CD4-positive, alpha-beta memory T cell (primary cell): Measurements from ENCODE around the gene OR1F1. TPM values are rescaled to one million over a fixed set of nuclear protein-coding genes. Genes with fewer than 3 reads are reported as not detected.
A peak's percentile ranks its signal among the peaks of the same experiment; 100 is the strongest.

Experiments used
- CTCF ChIA-PET: fragments of 350-600 bp; sonication (Branson Sonifier 250); formaldehyde crosslinking; loops from one replicate; lab custom pipeline; 2021; ENCODE audit warnings: inconsistent platforms; ENCODE audit not compliant: partially characterized antibody; lab: Charles Lee
- POLR2A ChIA-PET: fragments of 350-600 bp; sonication (Branson Sonifier 250); formaldehyde crosslinking; loops from one replicate; lab custom pipeline; 2021; ENCODE audit not compliant: partially characterized antibody; lab: Charles Lee
- DNase-seq, 5 donors: peaks; one replicate each; pipeline versions ENCODE4 v3.0.0 to v3.0.0-alpha.2; 2020 to 2022; ENCODE audit warnings: mixed read lengths in 1 of 5
- H3K27ac ChIP-seq: one replicate; pipeline ENCODE4 v1.7.0; 2013; ENCODE audit warnings: low read depth, low read length
- H3K27me3 ChIP-seq: 2 replicates; pipeline ENCODE4 v1.7.0; 2013; ENCODE audit warnings: mild to moderate bottlenecking, low read length, moderate library complexity; ENCODE audit not compliant: insufficient read depth
- H3K36me3 ChIP-seq: 2 replicates; pipeline ENCODE4 v1.7.0; 2013; ENCODE audit warnings: mild to moderate bottlenecking, low read length, moderate library complexity; ENCODE audit not compliant: insufficient read depth
- H3K4me1 ChIP-seq: 2 replicates; pipeline ENCODE4 v1.7.0; 2013; ENCODE audit warnings: mild to moderate bottlenecking, low read length, moderate library complexity; ENCODE audit not compliant: insufficient read depth
- H3K4me3 ChIP-seq, 2 donors: one replicate each; pipeline ENCODE4 v1.7.0; 2013; ENCODE audit warnings: low read length in 2 of 2, mild to moderate bottlenecking in 1 of 2
- H3K9me3 ChIP-seq, 2 donors: one replicate each; pipeline ENCODE4 v1.7.0; 2013; ENCODE audit warnings: low read length in 2 of 2, control low read depth in 1 of 2; ENCODE audit not compliant: control insufficient read depth in 1 of 2
- H3K27ac Mint-ChIP-seq, 7 donors: one replicate each; pipeline ENCODE4 v1.8.0; 2020 to 2021; ENCODE audit warnings: mixed read lengths in 7 of 7, mild to moderate bottlenecking in 6 of 7, inconsistent platforms in 3 of 7, moderate library complexity in 3 of 7
- H3K27me3 Mint-ChIP-seq, 2 donors: one replicate each; pipeline ENCODE4 v1.8.0; 2020 to 2021; ENCODE audit warnings: mixed read lengths in 2 of 2
- H3K36me3 Mint-ChIP-seq, 2 donors: one replicate each; pipeline ENCODE4 v1.8.0; 2020 to 2021; ENCODE audit warnings: mixed read lengths in 2 of 2, inconsistent platforms in 1 of 2, mild to moderate bottlenecking in 1 of 2
- H3K4me1 Mint-ChIP-seq, 4 donors: one replicate each; pipeline ENCODE4 v1.8.0; 2020 to 2021; ENCODE audit warnings: mixed read lengths in 4 of 4, mild to moderate bottlenecking in 1 of 4
- H3K4me3 Mint-ChIP-seq, 8 donors: one replicate each; pipeline ENCODE4 v1.8.0; 2020 to 2021; ENCODE audit warnings: mixed read lengths in 8 of 8, mild to moderate bottlenecking in 7 of 8, moderate library complexity in 6 of 8, inconsistent platforms in 3 of 8
- H3K9me3 Mint-ChIP-seq, 8 donors: one replicate each; pipeline ENCODE4 v1.8.0; 2020 to 2021; ENCODE audit warnings: mixed read lengths in 8 of 8, mild to moderate bottlenecking in 5 of 8, inconsistent platforms in 3 of 8, moderate library complexity in 1 of 8
- intact Hi-C: fragments of 100-400 bp; cut with micrococcal nuclease; formaldehyde crosslinking; loops from one replicate; pipeline ENCODE4 v1.15.1; 2023
- polyA plus RNA-seq, 2 donors: library from polyadenylated mRNA; unstranded; fragments of 300-500 nt; fragmentation: Illumina TruSeq; gene quantifications; one replicate each; pipeline ENCODE4 v1.2.3, GENCODE V29; 2021
- total RNA-seq, 2 experiments: library from RNA; stranded (reverse); gene quantifications; one replicate each; pipeline ENCODE4 v1.2.3, GENCODE V29; 2021

The OR1F1 gene
- total and polyA plus RNA-seq, 4 experiments from 2014 or later = 0.49 to 0.97 TPM; not detected in 2

GRCh38 chr16:3212006-3212405 is 24.0 kb downstream of the OR1F1 start:
- no peaks in the 10 kb centered on the region for H3K36me3 ChIP-seq
- peaks cover 0 to 2% of the 10 kb centered on the region in 2 donors for H3K27me3 Mint-ChIP-seq
- DNase-seq = no peak
- H3K4me1 ChIP-seq = peaks cover 29% of the 10 kb centered on the region
- intact Hi-C loops = no loop called here
- H3K9me3 Mint-ChIP-seq = peaks cover 0 to 32% (median 13%) of the 10 kb centered on the region in 8 donors
- peaks cover 27 to 39% (median 33%) of the 10 kb centered on the region in 4 donors for H3K4me1 Mint-ChIP-seq
- no peak overlapping the region for H3K27ac ChIP-seq
- no peaks in the 10 kb centered on the region for H3K27me3 ChIP-seq
- H3K27ac Mint-ChIP-seq = peak overlapping the region in 4 of 7 donors; percentile 66 to 85 (median 70)
- CTCF ChIA-PET = no interaction called here
- H3K36me3 Mint-ChIP-seq = peaks cover 7 to 11% of the 10 kb centered on the region in 2 donors
- peak overlapping the region in 1 of 8 donors; percentile 37 for H3K4me3 Mint-ChIP-seq
- POLR2A ChIA-PET = interaction anchor here (1.0 to 1.2 kb wide), 2 partner anchors 13 to 51 kb away, joined by 3 read pairs; no protein-coding TSS in a partner anchor
- no peak overlapping the region for H3K4me3 ChIP-seq
- no peaks in the 10 kb centered on the region for H3K9me3 ChIP-seq

DNA sequence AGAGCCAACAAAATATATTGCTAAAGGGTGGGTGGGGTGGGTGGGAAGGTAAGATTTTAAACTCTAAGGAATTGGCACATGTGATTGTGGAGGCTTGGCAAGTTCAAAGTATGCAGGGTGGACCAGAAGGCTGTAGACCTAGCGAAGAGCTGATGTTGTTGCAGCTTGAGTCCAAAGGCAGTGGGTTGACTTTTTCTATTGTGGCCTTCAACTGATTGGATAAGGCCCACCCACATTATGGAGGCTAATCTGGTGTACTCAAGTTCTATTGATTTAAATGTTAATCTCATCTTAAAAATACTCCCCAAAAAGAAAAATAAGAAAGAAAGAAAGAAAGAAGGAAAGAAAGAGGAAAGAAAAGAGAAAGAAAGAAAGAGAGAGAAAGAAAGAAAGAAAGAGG is 24.6 kb downstream of the OR1F1 start:
- H3K4me1 Mint-ChIP-seq = peaks cover 28 to 40% (median 33%) of the 10 kb centered on the region in 4 donors
- peaks cover 0 to 2% of the 10 kb centered on the region in 2 donors for H3K27me3 Mint-ChIP-seq
- peak overlapping the region in 2 of 8 donors; percentile 17 to 29 for H3K4me3 Mint-ChIP-seq

DNA sequence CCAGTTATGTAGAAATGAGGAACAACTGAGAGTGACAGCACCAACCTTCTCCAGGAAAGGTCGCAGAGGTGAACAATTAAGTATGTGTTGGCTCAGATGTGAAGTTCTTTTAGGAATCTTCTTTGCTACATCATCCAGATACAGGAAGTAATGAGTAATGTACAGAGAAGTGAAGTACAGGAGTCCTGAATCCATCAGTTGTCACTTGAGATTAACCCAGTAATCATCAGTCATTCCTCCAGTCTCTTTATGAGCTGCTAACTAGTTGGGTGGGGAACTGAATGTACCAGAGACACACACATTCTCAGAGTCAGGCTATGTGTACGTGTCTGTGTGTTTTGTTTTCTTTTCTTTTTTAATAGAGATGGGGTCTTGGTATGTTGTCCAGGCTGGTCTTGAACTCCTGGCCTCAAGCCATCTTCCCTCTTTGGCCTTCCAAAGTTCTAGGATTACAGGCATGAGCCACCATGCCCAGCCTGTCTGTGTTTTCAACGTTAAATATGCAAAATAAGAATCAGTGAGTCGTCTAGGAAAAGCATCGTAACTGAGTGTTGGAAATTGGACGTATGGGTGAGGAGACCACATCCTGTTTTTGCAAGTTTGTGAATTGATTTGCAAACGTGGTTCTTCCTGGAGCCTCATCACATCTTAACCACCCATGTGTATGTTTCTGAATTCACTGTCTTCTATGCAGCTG is 27.0 kb downstream of the OR1F1 start:
- POLR2A ChIA-PET = interaction anchor here (0.6 to 3.1 kb wide), 26 partner anchors 8 to 437 kb away, joined by 3 to 46 read pairs (median 4); partner anchors contain the start of genes TIGD7, ZNF200, ZNF213 and ZNF263
- H3K9me3 Mint-ChIP-seq = peaks cover 0 to 44% (median 20%) of the 10 kb centered on the region in 8 donors
- no peaks in the 10 kb centered on the region for H3K9me3 ChIP-seq
- H3K4me1 ChIP-seq = peaks cover 34% of the 10 kb centered on the region
- DNase-seq = peak; percentile 75 to 86 (median 83)
- peaks cover 30 to 41% (median 35%) of the 10 kb centered on the region in 4 donors for H3K4me1 Mint-ChIP-seq
- H3K27me3 ChIP-seq = no peaks in the 10 kb centered on the region
- H3K27me3 Mint-ChIP-seq = no peaks in the 10 kb centered on the region
- intact Hi-C loops = loop anchor here (1.0 to 2.0 kb wide), 4 partner anchors 20 to 68 kb away; partner anchors contain the start of genes ZNF200 and ZNF263
- H3K27ac Mint-ChIP-seq = peak overlapping the region; percentile 95 to 100 (median 97)
- CTCF ChIA-PET = interaction anchor here (1.3 to 1.8 kb wide), 2 partner anchors 47 to 52 kb away, joined by 3 to 9 read pairs; no protein-coding TSS in a partner anchor
- H3K27ac ChIP-seq = peak overlapping the region; percentile 50
- H3K36me3 ChIP-seq = no peaks in the 10 kb centered on the region
- H3K4me3 Mint-ChIP-seq = peak overlapping the region; percentile 56 to 84 (median 81)
- H3K4me3 ChIP-seq = peak overlapping the region in 1 of 2 donors; percentile 37
- H3K36me3 Mint-ChIP-seq = peaks cover 10 to 13% of the 10 kb centered on the region in 2 donors

More for the DNA sequence above, 24.6 kb downstream of the OR1F1 start:
- no peaks in the 10 kb centered on the region for H3K36me3 ChIP-seq
- Mint-ChIP-seq H3K27ac (peak overlapping the region in 5 of 7 donors; percentile 52 to 91 (median 73)), H3K36me3 (peaks cover 7 to 11% of the 10 kb centered on the region in 2 donors), H3K9me3 (peaks cover 0 to 31% (median 14%) of the 10 kb centered on the region in 8 donors)
- H3K27me3 ChIP-seq = no peaks in the 10 kb centered on the region
- peaks cover 29% of the 10 kb centered on the region for H3K4me1 ChIP-seq
- H3K4me3 ChIP-seq = no peak overlapping the region
- intact Hi-C loops = no loop called here
- H3K9me3 ChIP-seq = no peaks in the 10 kb centered on the region
- no peak overlapping the region for H3K27ac ChIP-seq
- DNase-seq = no peak
- CTCF ChIA-PET = no interaction called here
- POLR2A ChIA-PET = interaction anchor here (1.0 to 1.2 kb wide), 2 partner anchors 13 to 50 kb away, joined by 3 read pairs; no protein-coding TSS in a partner anchor

GRCh38 chr16:3215601-3216262 is 27.7 kb downstream of the OR1F1 start:
- Histone ChIP-seq H3K27me3 (no peaks in the 10 kb centered on the region), H3K27ac (peak overlapping the region; percentile 50), H3K4me3 (peak overlapping the region in 1 of 2 donors; percentile 37), H3K9me3 (no peaks in the 10 kb centered on the region), H3K4me1 (peaks cover 34% of the 10 kb centered on the region), H3K36me3 (no peaks in the 10 kb centered on the region)
- Mint-ChIP-seq H3K27me3 (no peaks in the 10 kb centered on the region), H3K36me3 (peaks cover 10 to 13% of the 10 kb centered on the region in 2 donors), H3K27ac (peak overlapping the region; percentile 95 to 100 (median 97)), H3K9me3 (peaks cover 0 to 50% (median 23%) of the 10 kb centered on the region in 8 donors), H3K4me3 (peak overlapping the region; percentile 56 to 84 (median 81)), H3K4me1 (peaks cover 30 to 41% (median 35%) of the 10 kb centered on the region in 4 donors)
- ChIA-PET POLR2A (interaction anchor here (0.6 to 3.1 kb wide), 27 partner anchors 8 to 437 kb away, joined by 3 to 46 read pairs (median 5); partner anchors contain the start of genes TIGD7, ZNF200, ZNF213 and ZNF263), CTCF (interaction anchor here (1.2 to 1.8 kb wide), 3 partner anchors 21 to 51 kb away, joined by 3 to 9 read pairs (median 3); no protein-coding TSS in a partner anchor)
- peak in 3 of 5 donors; percentile 9 to 43 (median 19) for DNase-seq
- intact Hi-C loops = loop anchor here (1.0 to 2.0 kb wide), 4 partner anchors 20 to 68 kb away; partner anchors contain the start of genes ZNF200 and ZNF263

- H3K9me3 Mint-ChIP-seq = peaks cover 0 to 56% (median 27%) of the 10 kb centered on the region in 8 donors
- intact Hi-C loops = no loop called here
Observed at GRCh38 chr16:3216263-3216640, 28.2 kb downstream of the OR1F1 start.

DNA sequence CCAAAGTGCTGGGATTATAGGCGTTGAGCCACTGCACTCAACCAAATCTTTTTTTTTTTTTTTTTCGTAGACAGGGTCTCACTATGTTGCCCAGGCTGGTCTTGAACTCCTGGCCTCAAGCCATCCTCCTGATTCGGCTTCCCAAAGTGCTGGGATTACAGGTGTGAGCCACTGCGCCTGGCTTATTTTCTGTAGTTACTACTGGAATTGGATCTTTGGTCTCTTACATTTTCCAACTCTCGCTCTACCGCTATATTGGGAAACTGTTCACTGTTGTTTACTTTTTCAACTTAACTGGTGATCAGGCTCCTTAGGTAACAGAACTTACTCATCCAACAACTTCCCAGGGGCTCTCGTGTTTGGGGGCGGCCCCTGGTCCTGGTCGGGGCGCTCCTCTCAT is 32.8 kb downstream of the OR1F1 start:
- Mint-ChIP-seq H3K9me3 (peaks cover 2 to 83% (median 63%) of the 10 kb centered on the region in 8 donors), H3K4me3 (no peak overlapping the region), H3K27me3 (no peaks in the 10 kb centered on the region), H3K36me3 (peaks cover 40 to 44% of the 10 kb centered on the region in 2 donors), H3K4me1 (peaks cover 12 to 17% (median 13%) of the 10 kb centered on the region in 4 donors), H3K27ac (no peak overlapping the region)
- no peak overlapping the region for H3K27ac ChIP-seq
- ChIA-PET POLR2A (no interaction called here), CTCF (no interaction called here)
- no peak for DNase-seq
- peaks cover 13% of the 10 kb centered on the region for H3K36me3 ChIP-seq
- H3K4me3 ChIP-seq = peak overlapping the region in 1 of 2 donors; percentile 20
- intact Hi-C loops = no loop called here
- peaks cover 15 to 42% of the 10 kb centered on the region in 2 donors for H3K9me3 ChIP-seq
- H3K4me1 ChIP-seq = peaks cover 16% of the 10 kb centered on the region
- H3K27me3 ChIP-seq = no peaks in the 10 kb centered on the region

More at GRCh38 chr16:3216263-3216640, 28.2 kb downstream of the OR1F1 start:
- Histone ChIP-seq H3K9me3 (peaks cover 0 to under 1% of the 10 kb centered on the region in 2 donors), H3K27me3 (no peaks in the 10 kb centered on the region), H3K4me3 (peak overlapping the region in 1 of 2 donors; percentile 37), H3K36me3 (no peaks in the 10 kb centered on the region), H3K27ac (peak overlapping the region; percentile 50), H3K4me1 (peaks cover 34% of the 10 kb centered on the region)
- peak overlapping the region in 7 of 8 donors; percentile 67 to 84 (median 82) for H3K4me3 Mint-ChIP-seq
- no peaks in the 10 kb centered on the region for H3K27me3 Mint-ChIP-seq
- H3K36me3 Mint-ChIP-seq = peaks cover 10 to 13% of the 10 kb centered on the region in 2 donors
- peak overlapping the region; percentile 95 to 100 (median 97) for H3K27ac Mint-ChIP-seq
- CTCF ChIA-PET = interaction anchor here (0.7 to 1.8 kb wide), 3 partner anchors 20 to 51 kb away, joined by 3 to 9 read pairs (median 3); no protein-coding TSS in a partner anchor
- DNase-seq = peak in 3 of 5 donors; percentile 24 to 33 (median 32)
- H3K4me1 Mint-ChIP-seq = peaks cover 30 to 41% (median 35%) of the 10 kb centered on the region in 4 donors
- POLR2A ChIA-PET = interaction anchor here (1.0 to 3.1 kb wide), 18 partner anchors 7 to 89 kb away, joined by 3 to 46 read pairs (median 6); partner anchors contain the start of genes TIGD7, ZNF200, ZNF213 and ZNF263
